OCI-LY3 (cell line): ENCODE results near the gene R3HDM2.

ENCODE experiments used
- CTCF ChIP-seq: fragments of 200-600, 300-600 bp; sonication (generic); IDR thresholded peaks from 2 replicates; pipeline ENCODE4 v1.5.1; 2014; ENCODE audit warnings: antibody characterized with exemption, low read length, low read depth
- EZH2phosphoT487 ChIP-seq: fragments of 200-600 bp; shearing (Covaris generic); IDR thresholded peaks from 2 replicates; pipeline ENCODE4 v1.6.1; 2018; ENCODE audit warnings: antibody characterized with exemption, mixed run types, low read depth

DNA sequence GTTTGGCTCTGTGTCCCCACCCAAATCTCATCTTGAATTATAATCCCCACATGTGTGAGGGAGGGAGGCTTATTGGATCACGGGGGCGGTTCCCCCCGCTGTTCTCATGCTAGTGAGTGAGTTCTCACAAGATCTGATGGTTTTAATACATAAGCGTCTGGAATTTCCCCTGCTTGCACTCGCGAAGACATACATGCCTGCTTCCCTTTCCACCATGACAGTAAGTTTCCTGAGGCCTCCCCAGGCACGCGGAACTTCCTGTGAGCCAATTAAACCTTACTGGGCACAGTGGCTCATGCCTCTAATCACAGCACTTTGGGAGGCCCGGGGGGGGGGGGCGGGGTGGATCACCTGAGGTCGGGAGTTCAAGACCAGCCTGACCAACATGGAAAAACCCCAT lies 60.8 kb downstream of the R3HDM2 start:
- TF ChIP-seq CTCF: no peak
- TF ChIP-seq EZH2phosphoT487: no peak
